ENCODE data around the gene ZNF814.

DNA sequence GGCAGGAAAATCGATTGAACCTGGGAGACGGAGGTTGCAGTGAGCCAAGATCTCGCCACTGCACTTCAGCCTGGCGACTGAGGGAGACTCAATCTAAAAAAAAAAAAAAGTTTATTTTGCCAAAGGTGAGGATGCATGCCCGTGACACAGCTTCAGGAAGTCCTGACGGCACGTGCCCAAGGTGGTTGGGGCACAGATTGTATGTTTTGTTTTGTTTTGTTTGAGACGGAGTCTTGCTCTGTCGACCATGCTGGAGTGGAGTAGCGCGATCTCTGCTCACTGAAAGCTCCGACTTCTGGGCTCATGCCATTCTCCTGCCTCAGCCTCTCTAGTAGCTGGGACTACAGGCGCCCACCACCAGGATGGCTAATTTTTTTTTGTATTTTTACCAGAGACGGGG is 70.9 kb downstream of the ZNF814 start:
- TF ChIP-seq CTCF (conservative IDR thresholded peaks at IDR 0.05) (no peak), EZH2 (IDR thresholded peaks at IDR 0.05; ENCODE audit: low read depth) (no peak)

All from PC-9 (cell line).